Measurements from ENCODE around the gene KCNIP4. TPM values are rescaled to one million over a fixed set of nuclear protein-coding genes. Genes with fewer than 3 reads are reported as not detected.

The KCNIP4 gene
- total and polyA plus RNA-seq, 2 experiments from 2014 or later = 0.14 to 0.63 TPM

- no peaks in the 10 kb centered on the region for H3K9me3 Mint-ChIP-seq
- H3K27me3 ChIP-seq (ENCODE audit: insufficient read depth) = no peaks in the 10 kb centered on the region
- no peaks in the 10 kb centered on the region for H4K20me1 ChIP-seq (replicated peaks; ENCODE audit: insufficient read depth)
- H3K27ac Mint-ChIP-seq = no peak overlapping the region
- no peak overlapping the region for H3K4me2 ChIP-seq
- H3K4me1 Mint-ChIP-seq = no peaks in the 10 kb centered on the region
- no peak overlapping the region for H3K4me3 ChIP-seq
- H3K27me3 Mint-ChIP-seq (ENCODE audit: insufficient read depth, low read depth, poor library complexity) = no peaks in the 10 kb centered on the region
- TF ChIP-seq CTCF (conservative IDR thresholded peaks at IDR 0.05; ENCODE audit: low read depth in 2 of 2) (no peak), CREB1 (CRISPR knock-in tag; IDR thresholded peaks at IDR 0.05; ENCODE audit: low read depth) (no peak), ETS1 (IDR thresholded peaks at IDR 0.05) (no peak), REST (IDR thresholded peaks at IDR 0.05; ENCODE audit: unreplicated experiment) (no peak), ZNF114 (CRISPR knock-in tag; IDR thresholded peaks at IDR 0.05) (no peak), NANOG (IDR thresholded peaks at IDR 0.05; ENCODE audit: borderline replicate concordance) (no peak), ZNF331 (CRISPR knock-in tag; IDR thresholded peaks at IDR 0.05; ENCODE audit: low read depth) (no peak), ZNF462 (CRISPR knock-in tag; IDR thresholded peaks at IDR 0.05) (no peak), JUNB (IDR thresholded peaks at IDR 0.05; ENCODE audit: unreplicated experiment) (no peak), EZH2phosphoT487 (IDR thresholded peaks at IDR 0.05; ENCODE audit: unreplicated experiment) (no peak), EZH2 (IDR thresholded peaks at IDR 0.05; ENCODE audit: low read depth, unreplicated experiment) (no peak)
- no peaks in the 10 kb centered on the region for H3K4me1 ChIP-seq (ENCODE audit: insufficient read depth)
- no peaks in the 10 kb centered on the region for H3F3A ChIP-seq (replicated peaks; ENCODE audit: low read depth)
- no peak overlapping the region for H3K27ac ChIP-seq (ENCODE audit: low read depth)
- no peaks in the 10 kb centered on the region for H3K79me2 ChIP-seq (replicated peaks; ENCODE audit: insufficient read depth)
- DNase-seq (ENCODE audit: low spot score) (no peak), ATAC-seq (no peak)
- H3K36me3 Mint-ChIP-seq (ENCODE audit: low read depth) = no peaks in the 10 kb centered on the region
- H3K36me3 ChIP-seq (ENCODE audit: insufficient read depth) = no peaks in the 10 kb centered on the region; the same call in 1 of the 2 replicates
- peaks cover 11% of the 10 kb centered on the region; the same call in 1 of the 2 replicates for H3K9me2 ChIP-seq (ENCODE audit: insufficient read depth)
- H2AFZ ChIP-seq = 0 out of 2 replicates have a peak overlapping the region, but pooled peaks have one; percentile 23
- H3K4me3 Mint-ChIP-seq = no peak overlapping the region
Observed at GRCh38 chr4:21009956-21010355, 938.6 kb downstream of the KCNIP4 start.
